Stimulated activated CD8-positive, alpha-beta memory T cell treated with anti-CD3 and anti-CD28 coated beads, Interleukin-15, amount 100 ng/mL, for 48 hours (primary cell): Measurements from ENCODE around the gene TIFAB.
"Not testable (repeated sequence)": the region's sequence is repeated elsewhere in the genome, so short reads cannot be mapped to it uniquely, and the experiment has no call there.

Source experiments
- DNase-seq, 2 donors: peaks; one replicate each; pipeline ENCODE4 v3.0.0-alpha.2; 2020; ENCODE audit warnings: low read depth in 2 of 2

Gene TIFAB, protein sequence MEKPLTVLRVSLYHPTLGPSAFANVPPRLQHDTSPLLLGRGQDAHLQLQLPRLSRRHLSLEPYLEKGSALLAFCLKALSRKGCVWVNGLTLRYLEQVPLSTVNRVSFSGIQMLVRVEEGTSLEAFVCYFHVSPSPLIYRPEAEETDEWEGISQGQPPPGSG

DNA sequence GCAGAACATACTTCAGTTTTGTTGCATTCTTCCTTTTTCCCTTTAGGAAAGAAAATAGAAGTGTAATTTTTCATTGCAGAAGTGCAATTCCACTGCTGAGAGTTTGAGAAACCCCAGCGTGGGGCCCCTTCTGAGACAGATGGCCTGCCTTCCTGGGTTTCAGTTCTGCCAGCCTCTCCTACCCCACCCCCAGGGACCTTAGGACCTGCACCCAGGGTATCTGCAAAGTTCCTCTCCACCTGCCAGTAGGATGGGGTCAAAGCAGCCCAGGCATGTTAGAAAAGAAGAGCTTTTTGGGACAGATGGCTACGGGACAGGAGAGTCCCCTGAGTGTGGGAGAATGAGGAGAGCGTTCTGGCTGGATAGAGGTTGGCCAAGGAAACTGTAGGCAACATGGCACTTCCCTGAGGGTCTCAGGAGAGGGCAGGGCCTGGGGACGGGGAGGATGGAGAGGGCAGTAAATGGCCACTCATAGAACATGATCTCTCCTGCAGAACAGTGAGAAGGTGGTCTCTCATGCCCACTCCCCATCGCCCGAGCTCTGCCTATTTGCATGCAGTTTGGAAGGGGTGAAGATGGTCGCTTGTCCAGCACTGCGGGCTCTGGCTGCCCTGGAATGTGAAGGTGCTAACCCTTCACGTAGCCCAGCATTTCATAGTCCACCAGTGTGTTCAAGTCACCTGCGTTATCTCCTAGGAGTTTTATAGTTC, at the start of gene TIFAB:
Gene TIFAB (minus strand): TSS at position 31 of the 710 bp plus-strand sequence. CDS start 2,412 bp downstream, outside the sequence.
- DNase-seq = no peak

DNA sequence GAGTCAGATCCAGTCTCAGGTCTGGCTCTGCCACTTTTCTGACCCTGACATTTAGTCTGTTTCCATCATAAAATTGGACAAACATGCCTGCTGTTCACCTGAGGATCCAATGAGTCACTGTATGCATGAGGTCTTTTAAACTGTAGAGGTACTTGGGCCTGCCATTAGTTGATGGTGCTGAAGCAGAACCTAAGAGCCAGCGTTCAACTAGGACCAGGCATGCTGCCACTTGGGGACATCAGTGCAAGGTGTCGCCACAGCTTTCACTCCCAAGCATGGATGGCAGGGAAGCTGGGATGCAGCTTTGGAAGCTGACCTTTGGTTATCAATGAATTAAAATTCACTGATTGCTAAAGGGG, 46.5 kb upstream of the TIFAB start:
- DNase-seq = no peak

DNA sequence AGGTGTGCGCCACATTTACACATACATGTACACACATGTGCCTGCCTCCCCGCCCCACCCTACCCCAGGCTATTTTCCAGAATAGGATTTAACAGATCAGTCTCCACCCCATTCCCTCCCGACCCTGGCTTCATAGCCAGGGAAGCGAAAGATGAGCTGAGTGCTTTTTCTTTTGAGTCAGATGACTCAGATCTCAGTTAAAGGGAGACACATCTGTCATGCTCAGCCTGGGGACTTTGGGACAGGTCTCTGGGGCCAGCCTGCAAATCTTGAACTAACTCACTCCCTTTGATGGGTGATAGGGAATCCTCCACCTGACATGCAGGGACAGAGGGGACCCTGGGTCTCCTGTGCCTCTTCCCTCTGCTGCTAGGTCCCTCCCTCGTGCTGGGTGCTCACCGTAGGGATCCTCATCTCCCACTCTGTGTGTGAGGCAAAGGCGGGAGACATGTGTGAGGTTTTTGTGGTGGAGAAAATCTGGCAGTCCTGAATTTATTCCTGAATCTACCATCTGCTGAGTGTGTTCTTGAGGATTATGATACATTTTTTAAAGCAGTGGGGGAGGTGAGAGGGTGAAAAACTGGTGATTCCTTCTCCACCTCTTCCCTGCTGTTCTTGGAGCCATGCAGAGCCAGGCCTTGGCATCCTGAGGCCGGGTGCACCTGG, 46.0 kb upstream of the TIFAB start:
- DNase-seq = no peak

DNA sequence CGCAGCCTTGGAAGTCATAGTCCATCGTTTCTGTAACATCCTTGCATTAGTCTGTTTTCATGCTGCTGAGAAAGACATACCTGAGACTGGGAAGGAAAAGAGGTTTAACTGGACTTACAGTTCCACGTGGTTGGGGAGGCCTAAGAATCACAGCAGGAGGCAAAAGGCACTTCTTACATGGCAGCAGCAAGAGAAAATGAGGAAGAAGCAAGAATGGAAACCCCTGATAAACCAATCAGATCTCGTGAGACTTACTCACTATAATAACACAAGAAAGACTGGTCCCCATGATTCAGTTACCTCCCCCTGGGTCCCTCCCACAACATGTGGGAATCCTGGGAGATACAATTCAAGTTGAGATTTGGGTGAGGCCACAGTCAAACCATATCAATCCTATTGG, 43.4 kb upstream of the TIFAB start:
- not testable (repeated sequence) for DNase-seq

DNA sequence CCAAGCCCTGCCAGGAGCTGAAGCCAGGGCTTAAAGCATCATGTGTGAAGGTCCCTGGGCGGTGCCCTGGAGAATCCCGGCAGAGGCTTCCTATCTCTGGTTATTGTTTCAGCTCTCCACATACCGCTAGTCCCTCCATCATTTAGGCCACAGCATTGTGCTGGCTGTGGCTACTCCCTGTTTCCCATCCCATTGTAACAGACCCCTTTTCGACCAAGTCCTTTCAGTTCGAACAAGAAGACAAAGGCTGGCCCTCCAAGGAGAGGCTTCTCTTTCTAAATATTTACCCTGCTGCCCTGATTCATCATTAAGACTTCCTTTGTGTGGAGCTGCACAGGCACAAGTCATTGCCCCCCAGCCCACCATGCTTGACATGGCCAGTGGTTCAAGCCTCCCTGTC, 42.0 kb upstream of the TIFAB start:
- no peak for DNase-seq

DNA sequence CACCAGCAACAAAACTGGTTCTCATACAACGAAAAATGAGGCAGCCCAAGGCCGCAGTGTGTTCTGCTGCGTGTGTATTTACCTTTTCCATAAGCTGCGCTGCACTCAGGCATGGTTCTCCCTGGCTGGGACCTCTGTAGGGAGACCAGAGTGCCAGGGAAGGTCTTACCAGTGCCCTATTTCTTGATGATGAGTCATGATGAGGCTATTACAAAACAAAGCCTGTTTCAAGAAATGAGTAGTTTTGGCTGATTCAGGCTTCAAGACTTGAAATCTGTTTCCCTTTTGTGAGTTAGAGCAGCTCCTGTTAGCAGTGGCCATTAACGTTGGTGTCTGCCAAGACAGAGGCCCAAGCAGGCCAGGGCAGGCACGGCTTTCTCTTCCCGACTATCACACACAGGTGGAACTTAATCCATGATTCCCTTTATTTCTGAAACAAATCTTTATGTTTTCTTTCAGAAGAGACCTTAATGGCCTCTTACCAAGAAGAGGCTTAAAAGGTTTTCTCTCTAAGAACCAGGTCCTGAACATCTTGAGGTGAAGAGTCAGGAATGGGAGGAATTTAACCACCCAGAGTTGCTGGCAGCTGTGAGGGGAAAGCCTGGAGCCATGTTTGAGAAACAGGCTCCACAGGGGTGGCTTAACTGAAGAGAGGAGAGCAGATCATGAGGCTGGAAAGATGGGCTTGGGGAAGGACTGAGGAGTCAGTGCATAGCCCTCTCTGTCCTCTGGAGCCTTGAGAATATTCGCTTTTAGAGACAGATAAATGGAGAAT, 41.4 kb upstream of the TIFAB start:
- DNase-seq = no peak

DNA sequence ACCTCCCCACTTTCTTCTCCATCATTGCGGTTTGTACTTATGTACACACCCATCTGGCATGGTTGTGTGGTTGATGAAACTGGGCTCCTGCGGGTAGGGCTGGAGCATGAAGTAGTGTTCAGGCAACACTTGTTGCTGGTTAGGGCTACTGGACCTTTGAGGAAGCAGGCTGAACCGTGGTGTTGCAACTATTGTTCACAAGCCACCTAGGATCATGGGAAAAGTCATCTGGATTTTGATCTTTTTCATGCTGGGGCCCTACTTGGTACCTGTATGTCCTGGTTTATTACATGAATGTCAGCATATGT, 40.1 kb upstream of the TIFAB start:
- DNase-seq = no peak

DNA sequence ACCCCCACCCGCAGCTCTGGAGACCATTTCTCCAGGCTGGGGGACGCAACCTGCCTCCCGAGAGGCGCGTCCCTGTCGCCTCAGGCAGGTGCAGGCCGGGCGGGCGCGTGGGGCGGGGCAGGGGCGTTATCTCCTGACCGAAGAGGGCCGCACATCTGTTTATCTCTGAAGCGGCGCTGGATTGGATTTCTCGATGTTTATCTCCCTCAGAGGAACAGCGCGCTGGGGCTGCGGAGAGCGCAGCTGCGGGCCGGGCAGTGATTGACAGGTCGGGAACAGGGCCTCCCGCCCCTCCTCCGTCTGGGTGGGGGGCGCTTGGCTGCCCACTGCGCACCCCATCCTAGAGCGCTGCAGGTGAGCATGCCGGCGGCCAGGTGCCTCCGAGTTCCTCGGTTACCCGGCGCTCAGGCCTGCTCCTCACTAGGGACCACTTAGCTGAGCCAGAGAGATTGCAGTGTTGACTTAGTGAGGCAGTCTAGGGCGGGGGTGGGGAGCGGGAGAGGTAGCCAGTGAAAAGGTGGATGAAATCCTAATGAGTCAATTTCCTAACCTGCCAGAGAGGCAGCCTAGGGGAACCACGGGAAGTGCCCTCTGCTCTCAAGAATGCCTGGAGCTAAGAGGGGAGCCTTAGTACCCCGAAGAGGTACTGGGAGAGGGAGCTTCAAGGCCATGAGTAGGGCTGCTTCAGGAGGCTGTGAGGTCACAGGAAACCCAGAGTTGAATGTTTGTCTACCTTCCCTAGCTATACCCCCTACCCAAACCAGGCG, 39.6 kb upstream of the TIFAB start:
- no peak for DNase-seq

DNA sequence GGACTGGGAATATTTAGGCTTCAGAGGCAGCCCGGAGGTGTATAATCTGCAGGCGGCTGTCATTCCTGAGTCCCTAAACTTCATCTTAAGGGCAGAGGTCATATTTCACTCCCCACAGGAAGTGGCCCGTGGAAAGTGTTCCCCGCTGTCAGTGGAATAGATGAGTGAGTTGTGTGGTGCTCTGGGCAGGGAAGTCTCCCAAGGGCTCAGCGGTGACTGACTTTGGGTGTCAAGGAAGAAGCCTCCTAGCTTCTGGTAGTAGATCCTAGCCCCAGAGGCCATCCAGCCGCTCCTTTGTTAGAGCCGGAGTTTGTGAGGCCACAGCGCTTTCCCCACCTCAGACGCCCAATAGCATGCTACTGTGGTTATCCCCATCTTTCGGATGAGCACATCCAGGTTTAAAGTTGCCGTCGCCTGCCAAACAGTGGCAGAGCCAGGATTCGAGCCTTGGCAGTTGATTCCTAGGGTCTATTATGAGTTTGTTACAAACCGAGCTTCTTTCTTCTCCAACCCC, 38.9 kb upstream of the TIFAB start:
- DNase-seq = no peak

DNA sequence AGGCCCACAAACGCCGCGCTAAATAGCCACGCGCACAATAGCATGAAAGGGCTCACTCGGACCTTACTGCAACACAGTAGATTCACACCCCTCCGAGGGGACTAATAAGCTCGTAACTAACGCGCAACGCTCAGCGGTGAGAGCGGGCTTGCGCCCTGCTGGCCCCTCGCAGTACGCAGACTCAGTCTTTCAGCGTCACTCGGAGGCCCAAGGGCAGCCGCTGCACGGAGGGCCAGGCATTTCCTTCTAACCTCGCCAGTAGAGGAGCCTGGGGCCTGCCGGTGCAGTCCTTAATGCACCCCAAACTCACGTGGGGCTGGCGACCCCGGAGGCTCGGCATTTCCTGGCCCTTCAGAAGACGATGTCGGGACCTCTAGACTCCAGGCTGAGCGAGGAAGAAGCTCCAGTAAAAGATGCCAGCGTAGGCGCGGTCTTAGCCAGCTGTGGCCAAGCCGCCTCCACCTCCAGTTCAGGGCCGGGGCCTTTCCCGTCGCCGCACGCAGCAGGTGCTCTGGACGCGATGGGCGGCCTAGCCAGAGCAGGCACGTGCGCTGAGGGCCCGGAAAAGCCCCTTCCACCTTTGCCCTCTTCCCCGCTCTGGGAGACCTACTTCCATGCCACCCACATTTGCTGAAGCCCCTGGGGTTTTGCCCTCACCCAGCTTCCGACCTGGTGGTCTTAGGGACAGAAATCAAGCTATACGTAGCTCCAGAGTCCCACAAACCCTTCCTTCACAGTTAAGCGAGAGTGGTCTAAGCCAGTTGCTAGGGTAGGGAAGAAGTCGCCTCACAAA, 38.3 kb upstream of the TIFAB start:
- DNase-seq = no peak

DNA sequence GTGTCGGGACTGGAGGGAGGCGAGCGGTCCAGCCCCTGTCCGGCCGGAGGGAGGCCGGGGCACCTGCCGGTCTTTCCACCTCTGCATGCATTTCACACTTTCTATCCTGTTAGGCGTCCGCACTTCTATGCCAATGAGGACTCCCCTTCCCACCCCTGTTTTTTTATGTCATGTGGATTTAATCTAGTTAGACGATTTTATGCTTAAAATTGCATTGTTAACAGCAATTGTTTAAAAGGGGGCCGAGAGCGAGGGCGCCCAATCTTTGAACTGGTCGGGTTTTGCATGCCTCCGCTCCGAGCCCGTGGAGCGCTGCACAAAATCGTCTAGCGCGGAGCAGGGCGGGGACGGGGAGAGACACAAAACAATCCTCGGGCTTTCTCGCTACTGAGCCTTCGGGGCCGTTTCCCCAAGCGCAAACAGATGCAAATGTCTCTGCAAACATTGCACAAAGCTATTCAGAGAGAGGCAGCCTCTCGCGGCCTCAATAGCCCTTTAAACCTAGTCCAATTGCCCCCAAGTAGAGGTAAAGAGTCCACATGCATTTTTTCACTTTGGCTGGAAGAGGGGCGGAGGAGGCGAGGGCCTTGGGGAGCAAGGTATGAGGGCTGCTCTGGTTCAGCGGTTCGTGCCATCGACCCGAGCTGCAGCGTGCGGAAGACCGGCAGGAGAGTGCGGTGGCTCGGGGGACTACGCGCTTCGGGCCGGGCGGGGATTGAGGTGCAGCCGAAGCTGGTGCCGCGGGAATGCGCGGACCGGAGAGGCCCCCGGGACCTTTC, 37.5 kb upstream of the TIFAB start:
- no peak for DNase-seq

DNA sequence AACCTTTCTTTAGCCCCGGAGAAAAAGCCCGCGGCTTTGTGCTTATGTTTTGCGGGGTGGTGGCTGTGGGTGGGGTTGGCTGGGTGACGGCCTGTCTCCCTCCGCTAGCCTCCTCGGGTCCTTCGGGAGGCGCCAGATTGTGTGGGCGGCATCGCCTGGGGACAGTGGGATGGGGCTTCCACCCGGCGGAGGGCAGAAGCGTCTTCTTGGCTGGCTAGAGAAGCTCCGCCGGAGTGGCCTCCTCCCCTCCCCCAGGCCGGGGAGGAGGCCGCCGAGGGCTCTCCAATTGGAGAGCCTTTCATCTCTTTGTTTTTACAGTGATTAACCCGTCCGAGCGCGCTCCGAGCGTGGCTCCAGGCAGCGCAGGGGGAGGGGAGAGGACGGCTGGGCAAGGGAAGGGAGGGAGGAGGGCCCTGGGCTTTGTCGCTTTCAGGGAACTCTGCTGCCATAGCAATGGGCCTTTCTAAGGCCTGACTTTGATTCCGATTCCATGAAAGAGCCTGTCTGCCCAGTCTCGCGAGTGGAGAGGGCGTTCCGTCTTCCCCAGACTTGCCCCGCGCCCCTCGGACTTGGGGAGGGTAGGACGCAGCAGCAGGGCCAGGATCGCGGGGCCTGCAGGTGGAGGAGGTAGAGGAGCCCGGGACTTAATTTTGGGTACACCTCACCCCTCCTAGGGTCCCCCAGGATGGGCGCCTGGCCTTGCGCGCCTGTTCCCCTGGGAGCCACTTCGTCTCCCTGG, 36.7 kb upstream of the TIFAB start:
- no peak for DNase-seq

DNA sequence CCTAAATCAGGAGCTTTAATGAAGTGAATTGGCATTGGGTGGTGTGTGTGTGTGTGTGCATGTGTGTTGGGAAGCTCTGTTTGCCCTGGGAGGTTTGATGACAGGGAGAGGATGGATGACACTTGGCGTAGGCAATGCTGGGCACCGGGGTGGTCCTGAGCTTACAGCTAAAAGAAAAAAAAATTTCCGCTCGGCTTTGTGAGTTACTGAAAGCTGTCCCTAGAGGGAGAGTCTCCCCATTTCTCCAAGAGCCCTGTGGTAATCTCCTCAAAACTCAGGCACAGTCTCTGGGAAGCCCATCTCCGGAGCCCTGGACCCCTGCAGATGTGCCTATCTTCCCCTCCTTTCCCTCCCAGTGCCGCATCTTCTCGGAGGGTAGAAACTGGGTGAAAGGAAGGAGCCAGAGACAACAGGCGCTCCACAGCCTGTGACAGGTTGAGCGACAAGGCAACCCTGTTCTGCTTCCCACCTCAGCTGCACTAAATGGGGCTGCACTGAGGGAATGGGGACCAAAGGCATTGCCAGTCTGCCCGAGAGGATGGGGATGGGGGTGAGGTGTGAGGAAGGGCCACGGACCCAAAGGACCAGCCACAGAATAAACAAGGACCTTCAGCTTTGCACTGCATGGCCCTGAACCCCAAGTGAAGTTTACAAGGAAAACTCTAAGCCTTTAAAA, 35.8 kb upstream of the TIFAB start:
- DNase-seq = no peak

DNA sequence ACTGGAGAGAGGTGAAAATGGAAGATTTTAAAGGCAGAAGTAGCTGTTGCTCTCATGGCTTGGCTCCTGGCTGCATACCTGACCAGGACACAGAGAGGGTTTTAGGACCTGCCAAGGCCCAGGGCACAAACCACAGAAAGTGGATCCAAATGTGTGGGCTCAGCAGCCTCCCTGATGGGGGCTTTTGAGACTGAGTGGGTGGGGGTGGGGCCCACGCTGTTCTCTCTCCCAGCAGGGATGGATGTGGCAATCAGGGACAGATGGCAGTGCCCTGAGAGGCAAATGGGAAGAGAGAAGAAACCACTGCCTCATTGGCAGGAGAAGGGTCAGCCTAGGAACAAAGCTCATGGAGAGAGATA, 34.9 kb upstream of the TIFAB start:
- DNase-seq = no peak

DNA sequence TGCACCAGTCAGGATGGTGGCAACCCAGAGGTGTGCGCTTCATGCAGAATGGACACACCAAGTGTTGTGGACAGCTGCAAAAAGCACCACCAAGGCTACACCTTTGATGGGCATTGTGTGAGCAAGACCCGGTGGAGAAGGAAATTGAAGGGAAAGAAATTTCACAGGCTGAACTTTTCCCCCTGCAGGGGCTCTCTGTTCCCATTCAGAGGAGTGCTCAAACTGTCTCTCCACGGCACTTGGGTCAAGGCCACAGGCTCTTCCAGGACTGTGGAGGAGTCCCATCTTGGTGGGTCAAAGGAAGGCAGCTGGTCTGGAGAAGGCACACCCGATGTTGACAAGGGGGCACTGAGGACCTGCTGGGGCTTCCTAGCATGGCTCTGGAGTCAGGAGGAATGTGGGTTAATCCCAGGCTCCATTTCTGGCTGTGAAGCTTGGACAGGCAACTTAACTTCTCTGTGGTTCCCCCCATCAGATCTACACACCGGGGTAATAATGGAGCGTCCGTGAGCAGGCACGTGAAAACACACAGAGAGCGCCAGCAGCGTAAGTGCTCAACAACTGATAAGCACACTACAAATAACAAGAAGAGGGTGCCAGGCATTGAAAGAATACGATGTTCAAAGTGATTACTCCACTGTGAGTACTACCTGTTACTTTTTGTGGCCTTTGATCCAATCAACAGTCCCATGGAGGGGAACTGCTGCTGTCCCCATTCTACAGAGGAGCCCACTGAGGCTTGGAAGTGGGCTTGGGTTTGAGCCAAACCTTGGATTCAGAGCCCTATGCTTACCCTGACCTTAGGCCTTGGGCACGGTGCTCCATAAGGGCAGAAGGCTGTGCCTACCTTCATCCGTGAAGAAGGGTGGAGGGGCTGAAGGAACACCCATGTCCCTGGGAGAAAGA, 34.2 kb upstream of the TIFAB start:
- DNase-seq = no peak

DNA sequence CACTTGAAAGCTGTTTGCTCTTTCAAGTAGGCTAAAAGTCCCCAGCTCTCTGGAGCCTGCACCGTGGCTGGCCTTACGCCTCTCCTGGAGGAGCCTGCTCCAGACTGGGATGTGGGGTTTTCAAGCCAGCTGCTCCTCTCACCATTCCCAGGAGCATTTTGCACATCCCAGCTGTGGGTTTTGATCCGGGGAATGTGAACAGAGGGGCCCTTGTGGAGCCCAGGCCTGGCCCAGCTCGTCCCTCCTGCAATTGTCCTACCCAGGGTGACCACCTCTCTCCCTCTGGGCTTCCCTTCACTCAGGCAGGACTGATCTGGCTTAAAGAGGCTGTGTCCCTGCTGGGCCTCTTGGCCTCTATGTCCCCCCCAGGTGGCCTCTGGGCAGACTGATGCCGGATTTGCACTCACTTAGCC, 32.5 kb upstream of the TIFAB start:
- DNase-seq = no peak

DNA sequence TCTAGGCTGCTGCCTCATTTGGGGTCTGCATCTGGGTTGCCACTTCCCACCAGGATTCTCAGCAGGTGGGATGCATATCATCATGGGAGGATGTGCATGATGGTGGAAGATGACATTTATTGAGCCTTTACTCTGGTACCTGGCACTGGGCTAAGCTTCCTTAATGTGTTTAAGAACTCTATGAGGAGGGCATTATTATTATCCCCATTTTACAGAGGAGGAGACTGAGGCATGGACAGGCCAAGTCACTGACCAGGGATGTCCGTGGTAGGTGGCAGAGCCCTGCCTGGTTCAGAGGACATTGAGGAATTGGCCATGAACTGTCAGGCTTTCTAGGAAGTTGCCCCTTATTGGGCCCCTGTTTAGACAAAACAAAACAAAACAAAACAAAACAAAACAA, 31.1 kb upstream of the TIFAB start:
- DNase-seq = no peak

DNA sequence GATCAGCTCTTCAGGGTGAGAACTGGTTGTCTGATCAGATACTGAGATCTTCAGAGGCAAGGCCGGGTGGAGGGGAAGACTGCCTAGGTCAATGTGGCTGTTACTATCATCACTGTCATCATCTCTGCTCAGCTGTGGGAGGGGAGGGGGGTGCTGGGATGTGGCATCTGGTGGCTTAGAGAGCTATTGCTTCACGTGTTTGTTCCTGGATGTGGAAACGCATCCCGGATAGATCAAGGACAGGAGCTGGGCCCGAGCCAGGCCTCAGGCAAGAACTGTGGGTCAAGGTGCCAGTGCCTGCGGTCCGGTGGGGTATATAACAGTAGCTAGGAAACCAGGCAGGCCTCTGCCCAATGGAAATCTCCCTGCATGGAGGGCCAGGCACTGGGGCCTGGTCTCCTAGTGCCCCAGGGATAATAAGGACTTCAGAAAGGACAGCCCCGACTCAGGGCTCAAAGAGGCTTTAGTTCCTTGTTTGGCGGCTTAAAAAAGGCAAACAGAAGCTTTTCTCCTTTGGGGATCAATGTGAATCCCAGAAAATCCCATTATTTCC, 30.3 kb upstream of the TIFAB start:
- DNase-seq = no peak
